HCT116 (cell line): Measurements from ENCODE around the gene CAPS. TPM values are rescaled to one million over a fixed set of nuclear protein-coding genes. Genes with fewer than 3 reads are reported as not detected.

Experiments
- ATAC-seq: fragments of 200-7000 bp; cut with Tn5 transposase; 2 replicates; pipeline ENCODE4 v1.9.1; 2020; ENCODE audit warnings: mild to moderate bottlenecking, moderate library complexity
- BruUV-seq: library from RNA; stranded (reverse); fragments of 400-500 nt; replicated peaks from 2 replicates; lab custom pipeline; 2021; lab: Mats Ljungman, UMichigan
- CTCF ChIA-PET: fragments of 300-600 bp; sonication (Branson Sonifier 250); formaldehyde crosslinking; loops from one replicate; lab custom pipeline; 2021; ENCODE audit warnings: antibody characterized with exemption; lab: Charles Lee
- POLR2A ChIA-PET: fragments of 300-600, 350-600 bp; sonication (Branson Sonifier 250); formaldehyde crosslinking; loops from one replicate; lab custom pipeline; 2021; ENCODE audit warnings: antibody characterized with exemption; lab: Charles Lee
- RAD21 ChIA-PET, 2 experiments: fragments of 300-600 bp; sonication (Branson Sonifier 250); formaldehyde crosslinking; loops; one replicate each; lab custom pipeline; 2023; ENCODE audit warnings: low total read pairs in 2 of 2; ENCODE audit not compliant: uncharacterized antibody in 2 of 2, unreplicated experiment in 2 of 2, low non-redundant PET in 1 of 2; lab: Charles Lee
- DNase-seq: peaks from one replicate; pipeline ENCODE4 v3.0.0-alpha.2; 2010; ENCODE audit warnings: low read depth, low spot score
- H2AFZ ChIP-seq: fragments of 200-600 bp; shearing (Covaris generic), sonication (generic); 2 replicates; pipeline ENCODE4 v1.6.1; 2017; ENCODE audit warnings: low read depth, mixed run types, mixed read lengths, antibody characterized with exemption, low read length; ENCODE audit not compliant: poor library complexity, severe bottlenecking
- H3K27ac ChIP-seq: 2 replicates; pipeline ENCODE4 v1.5.1; 2012; ENCODE audit warnings: low read depth, low read length
- H3K27me3 ChIP-seq: fragments of 200-600 bp; sonication (generic); 2 replicates; pipeline ENCODE4 v1.6.1; 2016; ENCODE audit warnings: mixed run types, low read length, mixed read lengths; ENCODE audit not compliant: insufficient read depth
- H3K36me3 ChIP-seq, 2 experiments: fragments of 200-500 bp in 1 of 2; fragments of 200-600 bp in 1 of 2; sonication (Bioruptor generic) in 1 of 2; sonication (generic) in 1 of 2; 2 replicates each; pipeline versions ENCODE4 v1.5.1 to v1.6.1; 2014 to 2016; ENCODE audit warnings: low read length in 2 of 2, inconsistent platforms in 1 of 2, mixed read lengths in 1 of 2, mixed run types in 1 of 2; ENCODE audit not compliant: insufficient read depth in 2 of 2, control insufficient read depth in 1 of 2
- H3K4me1 ChIP-seq, 2 experiments: fragments of 200-600 bp in 1 of 2; sonication (generic) in 1 of 2; 2 replicates each; pipeline versions ENCODE4 v1.5.1 to v1.6.1; 2012 to 2017; ENCODE audit warnings: low read length in 2 of 2, inconsistent platforms in 1 of 2, mild to moderate bottlenecking in 1 of 2, mixed read lengths in 1 of 2, mixed run types in 1 of 2, moderate library complexity in 1 of 2; ENCODE audit not compliant: insufficient read depth in 2 of 2, control insufficient read depth in 1 of 2
- H3K4me2 ChIP-seq: fragments of 200-600 bp; sonication (generic); 2 replicates; pipeline ENCODE4 v1.6.1; 2017; ENCODE audit warnings: mixed run types, low read length, mixed read lengths
- H3K4me3 ChIP-seq, 2 experiments: fragments of 200-600 bp in 1 of 2; sonication (generic) in 1 of 2; replicated peaks in 1 of 2; 2 replicates each; pipeline ENCODE4 v1.5.1; 2011 to 2016; ENCODE audit warnings: low read length in 2 of 2, control low read depth in 1 of 2, low read depth in 1 of 2, mild to moderate bottlenecking in 1 of 2, mixed read lengths in 1 of 2, mixed run types in 1 of 2
- H3K79me2 ChIP-seq: fragments of 200-600 bp; sonication (generic); 2 replicates; pipeline ENCODE4 v1.6.1; 2017; ENCODE audit warnings: mild to moderate bottlenecking, mixed run types, low read length, moderate library complexity, mixed read lengths; ENCODE audit not compliant: insufficient read depth
- H3K9ac ChIP-seq: fragments of 200-600 bp; sonication (generic); 2 replicates; pipeline ENCODE4 v1.6.1; 2016; ENCODE audit warnings: low read length, mixed read lengths
- H3K9me2 ChIP-seq: fragments of 200-600 bp; sonication (generic), shearing (Covaris generic); 2 replicates; pipeline ENCODE4 v1.6.1; 2017; ENCODE audit warnings: mixed run types, mild to moderate bottlenecking, moderate library complexity; ENCODE audit not compliant: insufficient read depth
- H3K9me3 ChIP-seq, 2 experiments: fragments of 200-500 bp in 1 of 2; fragments of 200-600 bp in 1 of 2; sonication (Bioruptor generic) in 1 of 2; sonication (generic) in 1 of 2; 2 replicates each; pipeline ENCODE4 v1.6.1; 2014 to 2017; ENCODE audit warnings: low read length in 2 of 2, mixed read lengths in 2 of 2, inconsistent platforms in 1 of 2, low read depth in 1 of 2, mild to moderate bottlenecking in 1 of 2, mixed run types in 1 of 2, moderate library complexity in 1 of 2; ENCODE audit not compliant: control insufficient read depth in 1 of 2, insufficient read depth in 1 of 2
- H4K20me1 ChIP-seq: fragments of 200-600 bp; sonication (generic), shearing (Covaris generic); 2 replicates; pipeline ENCODE4 v1.6.1; 2017; ENCODE audit warnings: mixed run types, mild to moderate bottlenecking, moderate library complexity; ENCODE audit not compliant: insufficient read depth
- CBX3 ChIP-seq: IDR thresholded peaks from 2 replicates; pipeline ENCODE4 v1.6.1; 2012; ENCODE audit warnings: low read depth
- CEBPB ChIP-seq: IDR thresholded peaks from 2 replicates; pipeline ENCODE4 v1.6.1; 2012; ENCODE audit warnings: low read depth
- ELF1 ChIP-seq: IDR thresholded peaks from 2 replicates; pipeline ENCODE4 v1.6.1; 2012; ENCODE audit warnings: low read depth, borderline replicate concordance
- EZH2 ChIP-seq: fragments of 200-600 bp; sonication (generic); IDR thresholded peaks from 2 replicates; pipeline ENCODE4 v1.6.1; 2017; ENCODE audit warnings: antibody characterized with exemption, mixed run types
- FOSL1 ChIP-seq: IDR thresholded peaks from 2 replicates; pipeline ENCODE4 v1.6.1; 2012; ENCODE audit warnings: low read depth
- POLR2AphosphoS5 ChIP-seq: IDR thresholded peaks from 2 replicates; pipeline ENCODE4 v1.6.1; 2011; ENCODE audit warnings: mild to moderate bottlenecking, low read depth, low read length, moderate library complexity
- RAD21 ChIP-seq: IDR thresholded peaks from 2 replicates; pipeline ENCODE4 v1.6.1; 2012; ENCODE audit warnings: low read depth, mild to moderate bottlenecking
- SRF ChIP-seq: IDR thresholded peaks from 2 replicates; pipeline ENCODE4 v1.6.1; 2012; ENCODE audit warnings: low read depth
- TCF7L2 ChIP-seq: IDR thresholded peaks from 2 replicates; pipeline ENCODE4 v1.7.0; 2011; ENCODE audit warnings: borderline replicate concordance, inconsistent platforms; ENCODE audit not compliant: insufficient read depth, insufficient read length; ENCODE audit errors: extremely low read depth
- YY1 ChIP-seq: IDR thresholded peaks from 2 replicates; pipeline ENCODE4 v1.6.1; 2011; ENCODE audit warnings: low read length, low read depth, moderate library complexity, mild to moderate bottlenecking; ENCODE audit not compliant: insufficient replicate concordance; ENCODE audit errors: extremely low read depth
- ZFX ChIP-seq: fragments of 450-650 bp; IDR thresholded peaks from 2 replicates; pipeline ENCODE4 v1.6.1; 2017
- intact Hi-C: fragments of 100-400 bp; cut with micrococcal nuclease; formaldehyde crosslinking; loops from 2 replicates; pipeline ENCODE4 v1.10.0; 2022
- total RNA-seq: library from RNA; stranded (reverse); gene quantifications from one replicate; pipeline ENCODE4 v1.2.1, GENCODE V29; 2021; ENCODE audit not compliant: unreplicated experiment
- TF ChIP-seq, protein P1 (sequence below): IDR thresholded peaks from 2 replicates; pipeline ENCODE4 v1.6.1; 2012; ENCODE audit warnings: low read depth
- TF ChIP-seq, protein P2 (sequence below), 3 experiments: fragments of 200-600 bp in 1 of 3; sonication (generic) in 1 of 3; IDR thresholded peaks in 2 of 3; conservative IDR thresholded peaks in 1 of 3; 2 replicates each; pipeline ENCODE4 v1.5.1; 2012 to 2017; ENCODE audit warnings: low read depth in 2 of 3, low read length in 2 of 3, antibody characterized with exemption in 1 of 3, borderline replicate concordance in 1 of 3, control low read depth in 1 of 3, mild to moderate bottlenecking in 1 of 3, mixed read lengths in 1 of 3, mixed run types in 1 of 3, moderate library complexity in 1 of 3; ENCODE audit not compliant: insufficient read depth in 1 of 3
- TF ChIP-seq, protein P3 (sequence below): IDR thresholded peaks from 2 replicates; pipeline ENCODE4 v1.6.1; 2012
- TF ChIP-seq, protein P4 (sequence below): IDR thresholded peaks from 2 replicates; pipeline ENCODE4 v1.6.1; 2011; ENCODE audit warnings: mild to moderate bottlenecking, low read length, moderate library complexity; ENCODE audit not compliant: insufficient replicate concordance; ENCODE audit errors: extremely low read depth

Gene CAPS
- total RNA-seq, 1 experiment from 2014 or later, result 2.5 TPM

DNA sequence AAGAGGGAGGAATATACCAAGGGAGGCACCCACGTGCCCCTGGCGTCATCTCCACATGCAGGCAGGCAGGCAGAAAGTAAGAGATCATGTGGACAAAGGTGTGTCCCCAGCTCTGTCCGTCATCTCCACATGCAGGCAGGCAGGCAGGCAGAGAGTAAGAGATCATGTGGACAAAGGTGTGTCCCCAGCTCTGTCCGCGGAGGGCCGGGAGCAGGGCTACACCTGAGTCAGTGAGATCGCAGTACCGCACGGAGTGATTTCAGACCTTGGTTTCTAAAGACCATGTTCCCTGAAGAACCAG lies 22.2 kb downstream of the CAPS start:
- Histone ChIP-seq H3K4me2 (no peak overlapping the region), H3K9me2 (no peaks in the 10 kb centered on the region), H3K27ac (no peak overlapping the region), H3K4me1 (no peaks in the 10 kb centered on the region), H3K4me3 (no peak overlapping the region), H4K20me1 (no peaks in the 10 kb centered on the region), H3K9me3 (no peaks in the 10 kb centered on the region), H2AFZ (no peak overlapping the region), H3K9ac (no peak overlapping the region), H3K79me2 (peaks cover 35% of the 10 kb centered on the region; the same call in 1 of the 2 replicates), H3K36me3 (peaks cover 7 to 26% of the 10 kb centered on the region in 2 experiments; a peak in 3 of 4 replicates), H3K27me3 (no peaks in the 10 kb centered on the region)
- DNase-seq (no peak), ATAC-seq (no peak)
- POLR2A ChIA-PET, result no interaction called here
- TF ChIP-seq SRF (no peak), YY1 (no peak), POLR2AphosphoS5 (no peak), RAD21 (no peak), ZFX (no peak), EZH2 (no peak), TCF7L2 (no peak), FOSL1 (no peak), ELF1 (no peak), CEBPB (no peak), CBX3 (no peak)
- TF ChIP-seq, protein P1, sequence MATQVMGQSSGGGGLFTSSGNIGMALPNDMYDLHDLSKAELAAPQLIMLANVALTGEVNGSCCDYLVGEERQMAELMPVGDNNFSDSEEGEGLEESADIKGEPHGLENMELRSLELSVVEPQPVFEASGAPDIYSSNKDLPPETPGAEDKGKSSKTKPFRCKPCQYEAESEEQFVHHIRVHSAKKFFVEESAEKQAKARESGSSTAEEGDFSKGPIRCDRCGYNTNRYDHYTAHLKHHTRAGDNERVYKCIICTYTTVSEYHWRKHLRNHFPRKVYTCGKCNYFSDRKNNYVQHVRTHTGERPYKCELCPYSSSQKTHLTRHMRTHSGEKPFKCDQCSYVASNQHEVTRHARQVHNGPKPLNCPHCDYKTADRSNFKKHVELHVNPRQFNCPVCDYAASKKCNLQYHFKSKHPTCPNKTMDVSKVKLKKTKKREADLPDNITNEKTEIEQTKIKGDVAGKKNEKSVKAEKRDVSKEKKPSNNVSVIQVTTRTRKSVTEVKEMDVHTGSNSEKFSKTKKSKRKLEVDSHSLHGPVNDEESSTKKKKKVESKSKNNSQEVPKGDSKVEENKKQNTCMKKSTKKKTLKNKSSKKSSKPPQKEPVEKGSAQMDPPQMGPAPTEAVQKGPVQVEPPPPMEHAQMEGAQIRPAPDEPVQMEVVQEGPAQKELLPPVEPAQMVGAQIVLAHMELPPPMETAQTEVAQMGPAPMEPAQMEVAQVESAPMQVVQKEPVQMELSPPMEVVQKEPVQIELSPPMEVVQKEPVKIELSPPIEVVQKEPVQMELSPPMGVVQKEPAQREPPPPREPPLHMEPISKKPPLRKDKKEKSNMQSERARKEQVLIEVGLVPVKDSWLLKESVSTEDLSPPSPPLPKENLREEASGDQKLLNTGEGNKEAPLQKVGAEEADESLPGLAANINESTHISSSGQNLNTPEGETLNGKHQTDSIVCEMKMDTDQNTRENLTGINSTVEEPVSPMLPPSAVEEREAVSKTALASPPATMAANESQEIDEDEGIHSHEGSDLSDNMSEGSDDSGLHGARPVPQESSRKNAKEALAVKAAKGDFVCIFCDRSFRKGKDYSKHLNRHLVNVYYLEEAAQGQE, result no peak
- TF ChIP-seq, protein P2, sequence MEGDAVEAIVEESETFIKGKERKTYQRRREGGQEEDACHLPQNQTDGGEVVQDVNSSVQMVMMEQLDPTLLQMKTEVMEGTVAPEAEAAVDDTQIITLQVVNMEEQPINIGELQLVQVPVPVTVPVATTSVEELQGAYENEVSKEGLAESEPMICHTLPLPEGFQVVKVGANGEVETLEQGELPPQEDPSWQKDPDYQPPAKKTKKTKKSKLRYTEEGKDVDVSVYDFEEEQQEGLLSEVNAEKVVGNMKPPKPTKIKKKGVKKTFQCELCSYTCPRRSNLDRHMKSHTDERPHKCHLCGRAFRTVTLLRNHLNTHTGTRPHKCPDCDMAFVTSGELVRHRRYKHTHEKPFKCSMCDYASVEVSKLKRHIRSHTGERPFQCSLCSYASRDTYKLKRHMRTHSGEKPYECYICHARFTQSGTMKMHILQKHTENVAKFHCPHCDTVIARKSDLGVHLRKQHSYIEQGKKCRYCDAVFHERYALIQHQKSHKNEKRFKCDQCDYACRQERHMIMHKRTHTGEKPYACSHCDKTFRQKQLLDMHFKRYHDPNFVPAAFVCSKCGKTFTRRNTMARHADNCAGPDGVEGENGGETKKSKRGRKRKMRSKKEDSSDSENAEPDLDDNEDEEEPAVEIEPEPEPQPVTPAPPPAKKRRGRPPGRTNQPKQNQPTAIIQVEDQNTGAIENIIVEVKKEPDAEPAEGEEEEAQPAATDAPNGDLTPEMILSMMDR (IDR thresholded peaks at IDR 0.05 in 2 of 3, conservative IDR thresholded peaks at IDR 0.05 in 1 of 3; ENCODE audit: borderline replicate concordance in 1 of 3, insufficient read depth in 1 of 3, low read depth in 2 of 3, low read length in 2 of 3), result no peak
- TF ChIP-seq, protein P3, sequence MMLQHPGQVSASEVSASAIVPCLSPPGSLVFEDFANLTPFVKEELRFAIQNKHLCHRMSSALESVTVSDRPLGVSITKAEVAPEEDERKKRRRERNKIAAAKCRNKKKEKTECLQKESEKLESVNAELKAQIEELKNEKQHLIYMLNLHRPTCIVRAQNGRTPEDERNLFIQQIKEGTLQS, result no peak
- TF ChIP-seq, protein P4, sequence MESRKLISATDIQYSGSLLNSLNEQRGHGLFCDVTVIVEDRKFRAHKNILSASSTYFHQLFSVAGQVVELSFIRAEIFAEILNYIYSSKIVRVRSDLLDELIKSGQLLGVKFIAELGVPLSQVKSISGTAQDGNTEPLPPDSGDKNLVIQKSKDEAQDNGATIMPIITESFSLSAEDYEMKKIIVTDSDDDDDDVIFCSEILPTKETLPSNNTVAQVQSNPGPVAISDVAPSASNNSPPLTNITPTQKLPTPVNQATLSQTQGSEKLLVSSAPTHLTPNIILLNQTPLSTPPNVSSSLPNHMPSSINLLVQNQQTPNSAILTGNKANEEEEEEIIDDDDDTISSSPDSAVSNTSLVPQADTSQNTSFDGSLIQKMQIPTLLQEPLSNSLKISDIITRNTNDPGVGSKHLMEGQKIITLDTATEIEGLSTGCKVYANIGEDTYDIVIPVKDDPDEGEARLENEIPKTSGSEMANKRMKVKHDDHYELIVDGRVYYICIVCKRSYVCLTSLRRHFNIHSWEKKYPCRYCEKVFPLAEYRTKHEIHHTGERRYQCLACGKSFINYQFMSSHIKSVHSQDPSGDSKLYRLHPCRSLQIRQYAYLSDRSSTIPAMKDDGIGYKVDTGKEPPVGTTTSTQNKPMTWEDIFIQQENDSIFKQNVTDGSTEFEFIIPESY, result no peak
- CTCF ChIA-PET, result no interaction called here
- no TSS peak for BruUV-seq
- RAD21 ChIA-PET, result no interaction called here
- intact Hi-C loops, result no loop called here
